Caki2 (cell line): Measurements from ENCODE around the gene ATG16L2. TPM values are rescaled to one million over a fixed set of nuclear protein-coding genes. Genes with fewer than 3 reads are reported as not detected.

Experiments used
- DNase-seq: peaks from one replicate; pipeline ENCODE4 v3.0.0-alpha.2; 2015; ENCODE audit warnings: low read depth
- in situ Hi-C: cut with HindIII; loops from 2 replicates; pipeline ENCODE4 v1.10.0; 2016; ENCODE audit warnings: low sequenced_read_pairs, low pct_unique_long_range_greater_than_20kb, mixed read lengths
- total RNA-seq: library from RNA; depleted of rRNA; stranded (reverse); fragments of >200 nt; shearing (Covaris generic); gene quantifications from 2 replicates; pipeline ENCODE4 v1.2.3, GENCODE V29; 2014; ENCODE audit warnings: low replicate concordance; rRNA removed

ATG16L2 gene
- total RNA-seq, 1 experiment from 2014 or later: 20.9 TPM

DNA sequence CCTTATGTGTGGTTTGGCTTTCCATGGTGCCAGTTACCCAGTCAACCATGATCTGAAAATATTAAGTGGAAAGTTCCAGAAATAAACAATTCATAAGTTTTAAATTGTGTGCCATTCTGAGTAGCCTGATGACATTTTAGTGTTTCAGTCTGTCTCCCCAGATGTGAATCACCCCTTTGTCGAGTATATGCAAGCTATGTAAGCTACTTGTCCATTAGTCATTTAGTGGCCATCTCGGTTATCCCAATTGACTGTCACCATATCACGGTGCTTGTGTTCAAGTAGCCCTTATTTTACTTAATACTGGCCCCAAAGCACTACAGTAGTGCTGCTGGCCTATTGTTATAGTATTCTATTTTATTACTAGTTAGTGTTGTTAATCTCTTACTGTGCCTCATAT lies 44.9 kb downstream of the ATG16L2 start:
- in situ Hi-C loops: no loop called here
- no peak for DNase-seq

DNA sequence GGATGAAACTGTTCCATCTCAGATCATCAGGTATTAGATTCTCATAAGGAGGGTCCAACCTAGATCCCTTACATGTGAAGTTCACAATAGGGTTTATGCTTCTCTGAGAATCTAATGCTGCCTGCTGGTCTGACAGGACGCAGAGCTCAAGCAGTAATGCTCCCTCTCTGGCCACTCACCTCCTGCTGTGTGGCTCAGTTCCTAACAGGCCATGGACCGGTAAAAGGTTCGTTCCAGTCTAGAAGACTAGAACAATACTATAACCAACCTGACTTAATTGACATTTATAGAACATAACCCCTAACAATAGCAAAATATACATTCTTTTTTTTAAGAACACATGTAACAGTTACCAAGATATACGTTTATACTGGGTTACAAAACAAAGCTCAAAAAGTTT lies 45.8 kb downstream of the ATG16L2 start:
- in situ Hi-C loops: no loop called here
- DNase-seq: no peak

GRCh38 chr11:72860592-72860991 lies 46.4 kb downstream of the ATG16L2 start:
- no peak for DNase-seq
- in situ Hi-C loops: no loop called here

DNA sequence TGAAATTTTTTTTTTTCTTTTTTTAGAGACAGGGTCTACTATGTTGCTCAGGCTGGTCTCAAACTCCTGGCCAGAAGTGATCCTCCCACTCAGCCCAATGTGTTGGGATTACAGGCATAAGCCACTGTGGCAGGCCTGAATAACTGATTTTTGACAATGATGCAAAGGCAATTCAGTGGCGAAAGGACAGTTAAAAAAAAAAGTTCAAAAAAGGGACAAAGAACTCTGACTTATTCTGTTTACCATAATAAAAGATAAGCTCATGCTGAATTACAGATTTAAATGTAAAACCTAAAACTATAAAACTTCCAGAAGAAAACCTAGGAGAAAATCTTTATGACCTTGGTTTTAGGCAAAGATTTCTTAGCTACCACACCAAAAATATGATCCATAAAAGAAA lies 48.9 kb downstream of the ATG16L2 start:
- no peak for DNase-seq
- in situ Hi-C loops: no loop called here

DNA sequence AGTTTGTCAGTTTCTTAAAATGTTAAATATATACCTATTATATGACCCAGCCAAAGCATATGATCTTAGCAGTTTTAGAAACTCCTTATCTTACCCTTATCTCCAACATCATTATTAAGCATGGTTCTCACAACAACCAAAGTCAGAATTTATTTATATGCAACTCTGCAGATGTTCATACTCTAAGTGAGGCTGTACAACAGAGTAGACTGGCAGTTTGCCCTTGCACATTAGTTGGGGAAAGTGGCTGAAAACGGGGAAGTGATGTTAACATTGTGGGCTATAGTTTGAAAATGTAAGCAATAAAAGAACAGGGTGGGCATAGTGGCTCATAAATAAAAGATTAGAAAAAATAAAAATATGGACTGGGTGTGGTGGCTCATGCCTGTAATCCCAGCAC lies 49.7 kb downstream of the ATG16L2 start:
- in situ Hi-C loops: no loop called here
- no peak for DNase-seq

GRCh38 chr11:72864702-72865655 lies 50.8 kb downstream of the ATG16L2 start:
- in situ Hi-C loops: no loop called here
- peak; percentile 8 for DNase-seq

- in situ Hi-C loops: no loop called here
- no peak for DNase-seq
Measured at GRCh38 chr11:72867970-72868369, 53.8 kb downstream of the ATG16L2 start.

DNA sequence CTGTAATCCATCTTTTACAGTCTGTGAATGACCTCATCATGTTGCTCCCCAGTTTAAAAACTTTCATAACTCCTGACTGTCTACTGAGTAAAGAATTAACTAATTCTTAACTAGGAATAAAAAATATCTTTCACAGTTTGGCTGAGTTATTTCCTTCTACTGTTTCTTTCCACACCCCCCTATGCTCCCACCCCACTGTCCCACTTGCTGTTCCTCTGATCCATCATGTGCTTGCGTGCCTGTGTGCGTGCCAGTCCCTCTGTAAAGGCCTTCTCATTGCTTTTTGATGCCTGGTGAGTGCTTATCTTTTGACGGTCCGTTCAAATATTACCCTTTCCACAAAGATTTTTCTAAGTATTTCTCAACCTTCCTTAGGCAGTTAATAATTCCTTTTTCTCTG lies 55.6 kb downstream of the ATG16L2 start:
- no peak for DNase-seq
- in situ Hi-C loops: no loop called here

DNA sequence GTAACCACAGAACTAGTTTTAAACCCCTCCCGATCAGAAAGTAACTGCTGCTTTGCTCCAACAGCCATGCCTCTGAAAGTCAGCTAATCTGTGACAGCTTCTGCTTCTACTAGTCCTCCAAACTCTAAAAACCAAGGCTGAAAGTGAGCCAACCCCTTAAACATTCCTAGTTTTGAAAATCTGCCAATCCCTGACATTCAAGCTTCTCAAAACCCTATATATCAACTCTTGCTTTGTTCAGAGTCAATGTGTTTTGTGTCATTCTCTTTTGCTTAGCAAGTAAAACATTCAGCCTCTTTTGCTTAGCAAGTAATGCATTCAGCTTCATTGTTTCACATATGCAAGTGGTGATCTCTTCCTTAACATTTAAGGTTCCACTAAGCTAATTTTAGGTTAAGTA lies 56.9 kb downstream of the ATG16L2 start:
- DNase-seq: no peak
- in situ Hi-C loops: no loop called here

DNA sequence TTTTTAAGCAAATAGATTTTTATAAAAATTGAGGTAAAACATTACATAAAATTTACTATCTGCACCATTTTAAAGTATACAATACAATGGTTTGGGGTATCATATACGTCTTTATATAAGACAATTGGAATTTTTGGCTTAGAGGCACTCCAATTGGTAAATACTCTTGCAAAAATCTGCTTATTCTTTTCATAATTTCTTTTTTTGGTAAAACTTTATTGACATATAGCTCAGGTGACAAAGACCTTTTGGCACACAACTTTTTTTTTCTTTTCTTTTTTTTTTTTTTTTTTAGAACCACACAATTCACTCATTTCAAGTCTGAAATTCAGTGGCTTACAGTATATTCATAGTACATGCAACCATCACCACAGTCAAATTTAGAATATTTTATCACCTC lies 57.8 kb downstream of the ATG16L2 start:
- DNase-seq: no peak
- in situ Hi-C loops: no loop called here

DNA sequence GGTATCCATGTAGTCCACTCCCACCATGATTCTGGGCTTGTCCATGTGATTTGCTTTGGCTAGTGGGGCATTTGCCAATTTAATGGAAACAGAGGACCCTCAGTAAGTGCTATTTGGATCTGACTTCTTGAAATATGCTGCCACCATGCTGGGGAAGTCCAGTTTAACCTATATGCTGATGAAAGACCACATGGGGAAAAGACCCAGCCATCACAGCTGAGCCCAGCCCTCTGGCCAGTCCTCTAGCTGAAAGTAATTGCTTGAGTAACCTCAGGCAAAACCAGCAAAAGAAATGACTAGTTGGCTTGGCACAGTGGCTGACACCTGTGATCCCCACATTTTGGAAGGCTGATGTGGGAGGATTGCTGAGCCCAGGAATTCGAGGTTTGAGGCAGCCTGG lies 61.5 kb downstream of the ATG16L2 start:
- in situ Hi-C loops: no loop called here
- no peak for DNase-seq

- no peak for DNase-seq
- in situ Hi-C loops: no loop called here
Measured at GRCh38 chr11:72876147-72876546, 61.9 kb downstream of the ATG16L2 start.

Other genes with a start within 250 kb of the ATG16L2 start
- 1.5 TPM in 1 of 2 replicates, not detected in the other for gene PDE2A, start 140.0 kb upstream of the ATG16L2 start, total RNA-seq
- 45.6 and 92.8 TPM in 2 replicates for gene ARAP1, start 62.0 kb upstream of the ATG16L2 start, total RNA-seq
- 56.8 and 68.2 TPM in 2 replicates for gene STARD10, start 20.4 kb upstream of the ATG16L2 start, total RNA-seq